H9 (cell line): ENCODE results near the gene PTCD2. TPM values are rescaled to one million over a fixed set of nuclear protein-coding genes. Genes with fewer than 3 reads are reported as not detected.

Experiments
- DNase-seq: peaks from one replicate; pipeline ENCODE4 v3.0.0-alpha.2; 2017
- H2AFZ ChIP-seq: one replicate; pipeline ENCODE4 v1.6.1; 2013; ENCODE audit warnings: mild to moderate bottlenecking, low read length, control low read depth, moderate library complexity
- H2AK5ac ChIP-seq: 2 replicates; pipeline ENCODE4 v1.6.1; 2013; ENCODE audit warnings: low read length, control low read depth, mixed read lengths; ENCODE audit not compliant: insufficient read length
- H2BK120ac ChIP-seq: one replicate; pipeline ENCODE4 v1.6.1; 2013; ENCODE audit warnings: low read depth, mild to moderate bottlenecking, low read length, control low read depth, inconsistent platforms; ENCODE audit not compliant: poor library complexity, severe bottlenecking
- H2BK12ac ChIP-seq: 2 replicates; pipeline ENCODE4 v1.6.1; 2013; ENCODE audit warnings: low read length, control low read depth, mixed read lengths, low read depth; ENCODE audit not compliant: insufficient read length
- H2BK15ac ChIP-seq: 2 replicates; pipeline ENCODE4 v1.6.1; 2013; ENCODE audit warnings: low read depth, low read length, control low read depth
- H2BK20ac ChIP-seq: one replicate; pipeline ENCODE4 v1.6.1; 2013; ENCODE audit warnings: low read depth, mild to moderate bottlenecking, low read length, control low read depth, inconsistent platforms; ENCODE audit not compliant: poor library complexity, severe bottlenecking
- H2BK5ac ChIP-seq: 2 replicates; pipeline ENCODE4 v1.6.1; 2013; ENCODE audit warnings: low read length, control low read depth, mixed read lengths; ENCODE audit not compliant: insufficient read length
- H3K14ac ChIP-seq: 2 replicates; pipeline ENCODE4 v1.6.1; 2013; ENCODE audit warnings: low read length, control low read depth; ENCODE audit not compliant: insufficient read depth
- H3K18ac ChIP-seq: 2 replicates; pipeline ENCODE4 v1.6.1; 2013; ENCODE audit warnings: low read depth, mild to moderate bottlenecking, mixed read lengths, low read length, control low read depth; ENCODE audit not compliant: insufficient read length
- H3K23ac ChIP-seq: 2 replicates; pipeline ENCODE4 v1.6.1; 2013; ENCODE audit warnings: low read length, control low read depth, mixed read lengths, low read depth; ENCODE audit not compliant: insufficient read length
- H3K23me2 ChIP-seq: 2 replicates; pipeline ENCODE4 v1.6.1; 2013; ENCODE audit warnings: low read depth, mild to moderate bottlenecking, mixed read lengths, low read length, control low read depth; ENCODE audit not compliant: insufficient read length, poor library complexity, severe bottlenecking
- H3K27ac ChIP-seq: 2 replicates; pipeline ENCODE4 v1.5.1; 2013; ENCODE audit warnings: low read length, control low read depth, mixed read lengths, low read depth; ENCODE audit not compliant: insufficient read length
- H3K27me3 ChIP-seq: 2 replicates; pipeline ENCODE4 v1.6.1; 2013; ENCODE audit warnings: low read length, control low read depth, inconsistent platforms; ENCODE audit not compliant: insufficient read depth
- H3K4ac ChIP-seq: 2 replicates; pipeline ENCODE4 v1.6.1; 2013; ENCODE audit warnings: low read depth, mild to moderate bottlenecking, control low read depth, inconsistent platforms, low read length, moderate library complexity
- H3K4me1 ChIP-seq: 2 replicates; pipeline ENCODE4 v1.6.1; 2013; ENCODE audit warnings: low read length, control low read depth, inconsistent platforms; ENCODE audit not compliant: insufficient read depth
- H3K4me2 ChIP-seq: 2 replicates; pipeline ENCODE4 v1.6.1; 2013; ENCODE audit warnings: low read length, control low read depth, mixed read lengths; ENCODE audit not compliant: insufficient read length, insufficient read depth
- H3K56ac ChIP-seq: 2 replicates; pipeline ENCODE4 v1.6.1; 2013; ENCODE audit warnings: low read depth, mild to moderate bottlenecking, mixed read lengths, low read length, control low read depth; ENCODE audit not compliant: insufficient read length
- H3K79me1 ChIP-seq: 2 replicates; pipeline ENCODE4 v1.6.1; 2013; ENCODE audit warnings: low read depth, mild to moderate bottlenecking, moderate library complexity, low read length, control low read depth, inconsistent platforms; ENCODE audit not compliant: insufficient read depth, poor library complexity, severe bottlenecking
- H3K79me2 ChIP-seq: 2 replicates; pipeline ENCODE4 v1.6.1; 2013; ENCODE audit warnings: low read length, control low read depth, inconsistent platforms; ENCODE audit not compliant: insufficient read depth
- H3K9ac ChIP-seq: 2 replicates; pipeline ENCODE4 v1.6.1; 2013; ENCODE audit warnings: low read length, control low read depth, mixed read lengths; ENCODE audit not compliant: insufficient read length; ENCODE audit errors: extremely low read depth
- H3K9me3 ChIP-seq: one replicate; pipeline ENCODE4 v1.6.1; 2013; ENCODE audit warnings: low read depth, low read length, inconsistent platforms; ENCODE audit not compliant: control insufficient read depth
- H3T11ph ChIP-seq: one replicate; pipeline ENCODE4 v1.6.1; 2013; ENCODE audit warnings: mild to moderate bottlenecking, low read length, control low read depth, inconsistent platforms
- H4K20me1 ChIP-seq: one replicate; pipeline ENCODE4 v1.6.1; 2013; ENCODE audit not compliant: control insufficient read depth, insufficient read length, insufficient read depth
- H4K5ac ChIP-seq: 2 replicates; pipeline ENCODE4 v1.6.1; 2013; ENCODE audit warnings: low read depth, mild to moderate bottlenecking, mixed read lengths, low read length, control low read depth; ENCODE audit not compliant: insufficient read length
- H4K8ac ChIP-seq: replicated peaks from 2 replicates; pipeline ENCODE4 v1.6.1; 2013; ENCODE audit warnings: low read length, control low read depth, mixed read lengths, low read depth; ENCODE audit not compliant: insufficient read length
- H4K91ac ChIP-seq: 2 replicates; pipeline ENCODE4 v1.6.1; 2013; ENCODE audit warnings: low read depth, mild to moderate bottlenecking, moderate library complexity, mixed read lengths, low read length, control low read depth; ENCODE audit not compliant: insufficient read length
- H3K27ac Mint-ChIP-seq, 3 experiments: 2 replicates in 2 of 3; 3 replicates in 1 of 3; pipeline ENCODE4 v1.8.0; 2020 to 2021; ENCODE audit warnings: mixed read lengths in 3 of 3, mild to moderate bottlenecking in 1 of 3, moderate library complexity in 1 of 3
- H3K27me3 Mint-ChIP-seq: 2 replicates; pipeline ENCODE4 v1.8.0; 2021; ENCODE audit warnings: low read depth, mild to moderate bottlenecking, moderate library complexity, mixed read lengths
- H3K36me3 Mint-ChIP-seq, 3 experiments: 2 replicates in 2 of 3; 3 replicates in 1 of 3; pipeline ENCODE4 v1.8.0; 2020 to 2021; ENCODE audit warnings: low read depth in 3 of 3, mixed read lengths in 3 of 3; ENCODE audit not compliant: insufficient read depth in 1 of 3
- H3K4me1 Mint-ChIP-seq, 2 experiments: 2 replicates each; pipeline ENCODE4 v1.8.0; 2020; ENCODE audit warnings: mixed read lengths in 2 of 2
- H3K4me3 Mint-ChIP-seq, 2 experiments: 2 replicates in 1 of 2; 3 replicates in 1 of 2; pipeline ENCODE4 v1.8.0; 2020 to 2021; ENCODE audit warnings: mild to moderate bottlenecking in 2 of 2, mixed read lengths in 2 of 2, moderate library complexity in 1 of 2
- H3K9me3 Mint-ChIP-seq, 2 experiments: 2 replicates in 1 of 2; 3 replicates in 1 of 2; pipeline ENCODE4 v1.8.0; 2020; ENCODE audit warnings: mild to moderate bottlenecking in 2 of 2, mixed read lengths in 2 of 2, moderate library complexity in 1 of 2
- CTCF ChIP-seq: fragments of 200-600 bp; sonication (generic); conservative IDR thresholded peaks from 3 replicates; pipeline ENCODE4 v1.8.0; 2021; ENCODE audit warnings: antibody characterized with exemption, mild to moderate bottlenecking
- WGBS: extraction: QIAGEN DNeasy Blood & Tissue Kit; methylation state at CpG from one replicate; pipeline ENCODE4 v1.1.7; 2013; ENCODE audit warnings: missing lambda C conversion rate, low lambda C conversion rate, mixed read lengths; ENCODE audit not compliant: insufficient read length; ENCODE audit errors: extremely low coverage; 5-methylcytosine and 5-hydroxymethylcytosine counted together
- total RNA-seq: library from RNA; stranded (reverse); gene quantifications from 2 replicates; pipeline ENCODE4 v1.2.1, GENCODE V29; 2021

Gene PTCD2
- total RNA-seq, 1 experiment from 2014 or later: 12.7 TPM

- no peak overlapping the region for H3K4me2 ChIP-seq
- H3K56ac ChIP-seq: no peak overlapping the region
- H3K23ac ChIP-seq: no peak overlapping the region
- H3K9me3 ChIP-seq: no peaks in the 10 kb centered on the region
- WGBS: no CpG with 5 or more reads among the region's 3 CpGs
- no peaks in the 10 kb centered on the region for H3K79me1 ChIP-seq
- H2BK15ac ChIP-seq: no peak overlapping the region
- H3K79me2 ChIP-seq: no peaks in the 10 kb centered on the region
- H3K4ac ChIP-seq: no peak overlapping the region
- no peak overlapping the region for H3T11ph ChIP-seq
- no peak overlapping the region for H2BK5ac ChIP-seq
- no peak overlapping the region for H4K8ac ChIP-seq
- H2BK20ac ChIP-seq: no peak overlapping the region
- no peaks in the 10 kb centered on the region for H4K20me1 ChIP-seq
- Mint-ChIP-seq H3K9me3 (no peaks in the 10 kb centered on the region), H3K4me3 (no peak overlapping the region), H3K27me3 (no peaks in the 10 kb centered on the region), H3K4me1 (peaks cover 12% of the 10 kb centered on the region in 2 experiments), H3K27ac (peak overlapping the region; percentile 19 to 59 (median 21); a peak in 3 of 7 replicates), H3K36me3 (peaks cover 7 to 41% (median 31%) of the 10 kb centered on the region in 3 experiments; a peak in 6 of 7 replicates)
- TF ChIP-seq CTCF: no peak
- 0 out of 2 replicates have a peak, but pooled peaks cover 3% of the 10 kb centered on the region for H3K4me1 ChIP-seq
- no peak overlapping the region for H2BK120ac ChIP-seq
- H2BK12ac ChIP-seq: no peak overlapping the region
- H3K14ac ChIP-seq: no peak overlapping the region
- H3K27ac ChIP-seq: no peak overlapping the region
- no peak for DNase-seq
- no peaks in the 10 kb centered on the region for H3K27me3 ChIP-seq
- no peak overlapping the region for H2AFZ ChIP-seq
- no peak overlapping the region for H3K9ac ChIP-seq
- H3K18ac ChIP-seq: no peak overlapping the region
- no peak overlapping the region for H2AK5ac ChIP-seq
- no peak overlapping the region for H4K5ac ChIP-seq
- H4K91ac ChIP-seq: no peak overlapping the region
- no peaks in the 10 kb centered on the region for H3K23me2 ChIP-seq
These were observed 26.6 kb upstream of the PTCD2 start for GRCh38 chr5:72293495-72294055.
